Testis (tissue), 2 donors: Measurements from ENCODE around the gene ADAMTS6.

Source experiments
- POLR2A ChIP-seq: fragments of 450-650 bp; IDR thresholded peaks from one replicate; pipeline ENCODE4 v1.6.1; 2017; ENCODE audit warnings: antibody characterized with exemption, mild to moderate bottlenecking, moderate library complexity
- TF ChIP-seq, protein P1 (sequence below), 3 experiments: fragments of 450-650 bp in 2 of 3; fragments of 200-600 bp in 1 of 3; sonication (generic) in 1 of 3; IDR thresholded peaks; one replicate each; pipeline ENCODE4 v1.5.1; 2016 to 2019; ENCODE audit warnings: antibody characterized with exemption in 3 of 3, mild to moderate bottlenecking in 2 of 3, moderate library complexity in 1 of 3

DNA sequence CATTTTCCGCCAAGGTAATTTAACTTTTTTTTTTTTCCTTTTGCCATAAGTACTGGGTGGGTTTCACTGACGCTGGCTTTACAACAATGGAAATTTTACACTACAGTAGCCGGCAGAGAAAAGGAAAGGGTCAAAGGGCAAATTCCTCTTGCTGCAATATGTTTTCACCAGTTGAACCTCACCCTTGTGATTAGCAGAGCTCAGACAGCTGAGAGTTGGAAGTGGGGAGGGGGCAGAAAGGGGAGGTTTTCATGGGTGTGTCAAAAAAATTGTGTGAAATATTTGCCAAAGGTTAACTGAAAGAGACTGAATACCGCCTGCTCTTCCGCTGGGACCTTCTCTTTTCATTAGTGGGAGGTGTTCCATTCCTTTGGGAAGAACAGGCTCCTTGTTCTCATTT lies 296.9 kb downstream of the ADAMTS6 start:
- TF ChIP-seq, protein P1, sequence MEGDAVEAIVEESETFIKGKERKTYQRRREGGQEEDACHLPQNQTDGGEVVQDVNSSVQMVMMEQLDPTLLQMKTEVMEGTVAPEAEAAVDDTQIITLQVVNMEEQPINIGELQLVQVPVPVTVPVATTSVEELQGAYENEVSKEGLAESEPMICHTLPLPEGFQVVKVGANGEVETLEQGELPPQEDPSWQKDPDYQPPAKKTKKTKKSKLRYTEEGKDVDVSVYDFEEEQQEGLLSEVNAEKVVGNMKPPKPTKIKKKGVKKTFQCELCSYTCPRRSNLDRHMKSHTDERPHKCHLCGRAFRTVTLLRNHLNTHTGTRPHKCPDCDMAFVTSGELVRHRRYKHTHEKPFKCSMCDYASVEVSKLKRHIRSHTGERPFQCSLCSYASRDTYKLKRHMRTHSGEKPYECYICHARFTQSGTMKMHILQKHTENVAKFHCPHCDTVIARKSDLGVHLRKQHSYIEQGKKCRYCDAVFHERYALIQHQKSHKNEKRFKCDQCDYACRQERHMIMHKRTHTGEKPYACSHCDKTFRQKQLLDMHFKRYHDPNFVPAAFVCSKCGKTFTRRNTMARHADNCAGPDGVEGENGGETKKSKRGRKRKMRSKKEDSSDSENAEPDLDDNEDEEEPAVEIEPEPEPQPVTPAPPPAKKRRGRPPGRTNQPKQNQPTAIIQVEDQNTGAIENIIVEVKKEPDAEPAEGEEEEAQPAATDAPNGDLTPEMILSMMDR (IDR thresholded peaks at IDR 0.05) = no peak
- TF ChIP-seq POLR2A = no peak
